CD4-positive, alpha-beta T cell treated with Interleukin-21 for 1 hour (primary cell): Measurements from ENCODE around the gene ARL15.

ENCODE experiments used
- DNase-seq: peaks from one replicate; pipeline ENCODE4 v3.0.0-alpha.2; 2020

The ARL15 gene

GRCh38 chr5:54281960-54282692 lies 28.2 kb downstream of the ARL15 start:
- DNase-seq: no peak

GRCh38 chr5:54279960-54280359 lies 30.4 kb downstream of the ARL15 start:
- DNase-seq: no peak

- no peak for DNase-seq
These were observed 31.2 kb downstream of the ARL15 start for GRCh38 chr5:54278979-54279717.

- no peak for DNase-seq
These were observed 32.1 kb downstream of the ARL15 start for GRCh38 chr5:54278036-54278830.

- no peak for DNase-seq
These were observed 34.3 kb downstream of the ARL15 start for GRCh38 chr5:54276048-54276447.

- DNase-seq: no peak
These were observed 35.0 kb downstream of the ARL15 start for GRCh38 chr5:54275361-54275760.

GRCh38 chr5:54274944-54275343 lies 35.4 kb downstream of the ARL15 start:
- no peak for DNase-seq

GRCh38 chr5:54273715-54274114 lies 36.7 kb downstream of the ARL15 start:
- no peak for DNase-seq

GRCh38 chr5:54272746-54273145 lies 37.6 kb downstream of the ARL15 start:
- DNase-seq: no peak

- DNase-seq: no peak
These were observed 40.0 kb downstream of the ARL15 start for GRCh38 chr5:54270326-54270725.

- no peak for DNase-seq
These were observed 45.8 kb downstream of the ARL15 start for GRCh38 chr5:54264574-54264973.

- no peak for DNase-seq
These were observed 46.9 kb downstream of the ARL15 start for GRCh38 chr5:54263447-54263846.

- DNase-seq: no peak
These were observed 48.8 kb downstream of the ARL15 start for GRCh38 chr5:54261596-54261995.

- DNase-seq: no peak
These were observed 50.4 kb downstream of the ARL15 start for GRCh38 chr5:54259981-54260380.

GRCh38 chr5:54259090-54259489 lies 51.3 kb downstream of the ARL15 start:
- DNase-seq: no peak

GRCh38 chr5:54257366-54258118 lies 52.8 kb downstream of the ARL15 start:
- DNase-seq: no peak

- no peak for DNase-seq
These were observed 55.7 kb downstream of the ARL15 start for GRCh38 chr5:54254482-54255198.

- DNase-seq: no peak
These were observed 58.4 kb downstream of the ARL15 start for GRCh38 chr5:54251981-54252380.

- peak; percentile 7 for DNase-seq
These were observed 61.0 kb downstream of the ARL15 start for GRCh38 chr5:54249210-54250028.

GRCh38 chr5:54247226-54247625 lies 63.1 kb downstream of the ARL15 start:
- no peak for DNase-seq

- DNase-seq: peak; percentile 34
These were observed 66.8 kb downstream of the ARL15 start for GRCh38 chr5:54243483-54244080.
